Measurements from ENCODE around the gene SIRT4. TPM values are rescaled to one million over a fixed set of nuclear protein-coding genes. Genes with fewer than 3 reads are reported as not detected.

SIRT4 gene
- total RNA-seq, 4 donors from 2014 or later = 2.5 to 13.2 (median 6.7) TPM

DNA sequence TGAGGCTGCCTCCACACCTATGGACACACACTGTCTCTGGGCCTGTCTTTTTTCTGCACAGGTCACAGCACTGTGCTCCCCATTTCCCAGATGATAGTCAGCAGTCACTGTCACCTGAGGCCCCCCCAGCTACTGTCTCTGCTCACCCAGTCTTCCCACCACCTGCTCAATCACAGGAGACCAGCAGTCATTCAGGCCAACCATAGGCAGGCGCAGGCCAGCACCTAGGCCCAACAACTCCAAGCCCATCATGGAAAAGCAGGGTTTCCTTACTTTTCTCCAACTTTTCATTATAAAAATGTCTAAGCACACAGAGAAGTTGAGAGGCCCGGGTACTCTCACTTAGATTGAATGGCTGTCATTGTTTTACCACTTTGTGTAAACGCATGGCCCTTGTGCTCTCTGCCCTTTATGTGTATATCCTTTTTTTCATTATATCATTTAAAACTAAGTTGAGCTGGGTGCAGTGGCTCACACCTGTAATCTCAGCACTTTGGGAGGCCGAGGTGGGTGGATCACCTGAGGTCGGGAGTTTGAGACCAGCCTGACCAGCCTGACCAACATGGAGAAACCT, 43.7 kb upstream of the SIRT4 start:
- in situ Hi-C loops (cut with MboI; ENCODE audit: low sequenced_read_pairs in 4 of 4) = no loop called here
- TF ChIP-seq, protein P1, sequence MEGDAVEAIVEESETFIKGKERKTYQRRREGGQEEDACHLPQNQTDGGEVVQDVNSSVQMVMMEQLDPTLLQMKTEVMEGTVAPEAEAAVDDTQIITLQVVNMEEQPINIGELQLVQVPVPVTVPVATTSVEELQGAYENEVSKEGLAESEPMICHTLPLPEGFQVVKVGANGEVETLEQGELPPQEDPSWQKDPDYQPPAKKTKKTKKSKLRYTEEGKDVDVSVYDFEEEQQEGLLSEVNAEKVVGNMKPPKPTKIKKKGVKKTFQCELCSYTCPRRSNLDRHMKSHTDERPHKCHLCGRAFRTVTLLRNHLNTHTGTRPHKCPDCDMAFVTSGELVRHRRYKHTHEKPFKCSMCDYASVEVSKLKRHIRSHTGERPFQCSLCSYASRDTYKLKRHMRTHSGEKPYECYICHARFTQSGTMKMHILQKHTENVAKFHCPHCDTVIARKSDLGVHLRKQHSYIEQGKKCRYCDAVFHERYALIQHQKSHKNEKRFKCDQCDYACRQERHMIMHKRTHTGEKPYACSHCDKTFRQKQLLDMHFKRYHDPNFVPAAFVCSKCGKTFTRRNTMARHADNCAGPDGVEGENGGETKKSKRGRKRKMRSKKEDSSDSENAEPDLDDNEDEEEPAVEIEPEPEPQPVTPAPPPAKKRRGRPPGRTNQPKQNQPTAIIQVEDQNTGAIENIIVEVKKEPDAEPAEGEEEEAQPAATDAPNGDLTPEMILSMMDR (IDR thresholded peaks at IDR 0.05 in 4 of 5, conservative IDR thresholded peaks at IDR 0.05 in 1 of 5) = no peak
- no peak for TF ChIP-seq POLR2A (IDR thresholded peaks at IDR 0.05)
- H3K9me3 ChIP-seq = no peaks in the 10 kb centered on the region
- H3K4me3 ChIP-seq = no peak overlapping the region
- intact Hi-C loops (cut with DNase I; ENCODE audit: low total_unique reads) = no loop called here
- no peak for ATAC-seq
- no peaks in the 10 kb centered on the region for H3K36me3 ChIP-seq
- no peaks in the 10 kb centered on the region for H3K27me3 ChIP-seq
- H3K27ac ChIP-seq = peak overlapping the region; percentile 77 to 99 (median 92)
- H3K4me1 ChIP-seq = peaks cover 81 to 90% of the 10 kb centered on the region in 2 donors
- DNase-seq = no peak

DNA sequence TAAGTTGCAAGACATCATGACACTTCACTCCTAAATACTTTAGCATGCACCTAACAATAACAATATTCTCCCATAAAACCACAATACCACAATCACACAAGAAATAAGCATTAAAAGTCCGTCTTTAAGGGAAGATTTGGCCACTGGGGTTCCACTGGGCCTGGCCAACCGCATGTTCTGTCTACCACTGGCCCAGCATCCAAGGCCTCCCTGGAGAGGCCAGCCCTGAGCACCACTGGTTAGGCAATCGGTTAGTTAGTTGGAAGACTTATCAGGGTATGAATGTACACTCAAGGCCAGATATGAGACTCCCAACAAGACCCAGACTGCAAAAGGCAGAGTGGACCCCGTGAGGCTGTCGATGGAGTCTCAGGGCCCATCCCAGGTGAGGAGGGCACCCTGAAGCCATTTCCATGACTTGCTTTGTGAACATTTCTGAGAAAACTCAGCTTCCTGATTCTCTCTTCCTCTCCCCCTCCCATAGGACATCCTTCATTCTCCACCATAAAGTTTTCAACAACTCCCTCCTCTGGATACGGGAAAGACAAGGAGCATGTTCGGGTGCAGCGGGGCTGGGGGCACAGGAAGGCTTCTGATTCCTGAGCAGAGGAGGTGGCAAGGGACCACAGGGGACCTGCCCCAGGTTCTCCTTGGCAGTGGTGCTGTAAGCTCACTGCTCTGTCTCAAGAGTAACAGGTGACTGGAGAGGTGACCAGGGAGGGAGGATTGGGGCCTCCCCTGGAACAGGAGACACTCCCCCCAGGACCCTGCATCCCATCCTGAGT, 42.5 kb upstream of the SIRT4 start:
- H3K27me3 ChIP-seq = no peaks in the 10 kb centered on the region
- ATAC-seq (no peak), DNase-seq (peak in 1 of 2 donors; percentile 61)
- TF ChIP-seq, protein P1 (IDR thresholded peaks at IDR 0.05 in 4 of 5, conservative IDR thresholded peaks at IDR 0.05 in 1 of 5) = no peak
- no peak for TF ChIP-seq POLR2A (IDR thresholded peaks at IDR 0.05)
- H3K27ac ChIP-seq = peak overlapping the region; percentile 77 to 99 (median 92)
- no peak overlapping the region for H3K4me3 ChIP-seq
- intact Hi-C loops (cut with DNase I; ENCODE audit: low total_unique reads) (no loop called here), in situ Hi-C loops (cut with MboI; ENCODE audit: low sequenced_read_pairs in 4 of 4) (loop anchor here in 2 of 4 donors (5.0 kb wide), 1 partner anchor 32 kb away; no protein-coding TSS in a partner anchor)
- no peaks in the 10 kb centered on the region for H3K9me3 ChIP-seq
- H3K36me3 ChIP-seq = no peaks in the 10 kb centered on the region
- peaks cover 82 to 95% of the 10 kb centered on the region in 2 donors for H3K4me1 ChIP-seq

DNA sequence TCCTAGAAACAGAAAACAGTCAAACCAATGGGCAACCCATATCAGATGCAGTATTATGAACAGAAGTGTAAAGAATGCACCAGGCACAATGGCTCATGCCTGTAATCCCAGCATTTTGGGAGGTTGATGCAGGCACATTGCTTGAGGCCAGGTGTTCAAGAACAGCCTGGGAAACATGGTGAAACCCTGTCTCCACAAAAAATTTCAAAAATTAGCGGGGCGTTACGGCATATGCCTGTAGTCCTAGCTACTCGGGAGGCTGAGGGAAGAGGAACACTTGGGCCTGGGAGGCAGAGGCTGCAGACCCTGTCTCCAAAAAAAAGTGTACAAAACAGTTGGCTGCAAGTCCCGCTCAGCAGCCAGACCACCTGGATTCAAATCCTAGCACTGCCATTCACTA, 41.5 kb upstream of the SIRT4 start:
- Histone ChIP-seq H3K9me3 (no peaks in the 10 kb centered on the region), H3K4me3 (no peak overlapping the region), H3K27ac (peak overlapping the region; percentile 17 to 99 (median 96)), H3K27me3 (no peaks in the 10 kb centered on the region), H3K4me1 (peaks cover 77 to 88% of the 10 kb centered on the region in 2 donors), H3K36me3 (no peaks in the 10 kb centered on the region)
- in situ Hi-C loops (cut with MboI; ENCODE audit: low sequenced_read_pairs in 4 of 4) = loop anchor here in 2 of 4 donors (5.0 kb wide), 1 partner anchor 33 kb away; no protein-coding TSS in a partner anchor
- intact Hi-C loops (cut with DNase I; ENCODE audit: low total_unique reads) = no loop called here
- TF ChIP-seq POLR2A (IDR thresholded peaks at IDR 0.05) = no peak
- TF ChIP-seq, protein P1 (IDR thresholded peaks at IDR 0.05 in 4 of 5, conservative IDR thresholded peaks at IDR 0.05 in 1 of 5) = no peak
- ATAC-seq (no peak), DNase-seq (no peak)

DNA sequence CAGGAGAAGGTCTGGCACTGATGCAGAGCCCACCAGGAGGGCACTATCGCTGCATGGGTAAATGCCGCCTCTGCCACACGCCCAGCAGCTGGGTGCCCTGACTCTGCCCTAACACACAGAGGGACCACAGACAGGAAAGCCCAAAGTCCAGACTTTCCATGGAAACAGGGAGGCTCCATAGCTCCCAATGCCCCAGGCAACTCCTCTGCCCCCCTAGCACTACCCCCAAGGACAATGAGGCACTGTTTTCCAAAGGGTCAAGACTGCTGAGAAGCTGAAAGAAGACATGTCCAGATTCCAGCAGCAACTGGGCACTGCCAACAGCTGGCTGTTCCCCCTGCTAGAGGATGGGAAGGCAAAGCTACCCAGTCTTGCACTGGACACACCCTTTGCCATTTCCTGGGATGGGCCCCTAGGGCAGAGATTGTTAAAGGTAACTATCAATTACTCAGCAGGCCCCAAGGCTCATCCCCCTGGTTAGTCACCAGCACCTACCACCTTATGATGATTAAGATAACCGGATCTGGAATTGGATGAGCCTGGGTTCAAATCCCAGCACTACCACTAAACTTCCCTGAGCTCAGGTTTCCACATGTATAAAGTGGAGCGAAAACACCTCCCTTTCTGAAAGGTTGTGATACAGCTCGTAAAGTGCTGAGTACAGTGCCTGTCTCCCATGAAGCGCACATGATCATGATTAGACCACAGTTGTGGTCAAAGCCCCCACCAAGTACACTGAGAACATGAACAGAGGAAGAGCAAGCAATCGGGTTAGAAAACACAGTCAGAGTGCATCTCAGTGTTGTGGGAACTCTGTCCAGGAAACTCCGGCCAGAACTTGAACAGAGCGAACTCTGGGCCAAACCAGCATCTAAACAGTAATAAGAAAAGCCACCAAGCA, 39.9 kb upstream of the SIRT4 start:
- Histone ChIP-seq H3K36me3 (no peaks in the 10 kb centered on the region), H3K27ac (peak overlapping the region; percentile 93 to 99 (median 98)), H3K9me3 (no peaks in the 10 kb centered on the region), H3K27me3 (no peaks in the 10 kb centered on the region), H3K4me3 (peak overlapping the region; percentile 86 to 93 (median 90)), H3K4me1 (peaks cover 65 to 73% of the 10 kb centered on the region in 2 donors)
- ATAC-seq (peak in 1 of 2 donors; percentile 9), DNase-seq (peak in 1 of 2 donors; percentile 20)
- TF ChIP-seq, protein P1 (IDR thresholded peaks at IDR 0.05 in 4 of 5, conservative IDR thresholded peaks at IDR 0.05 in 1 of 5) = no peak
- TF ChIP-seq POLR2A (IDR thresholded peaks at IDR 0.05) = no peak
- in situ Hi-C loops (cut with MboI; ENCODE audit: low sequenced_read_pairs in 4 of 4) = loop anchor here in 2 of 4 donors (5.0 kb wide), 1 partner anchor 35 kb away; no protein-coding TSS in a partner anchor
- intact Hi-C loops (cut with DNase I; ENCODE audit: low total_unique reads) = no loop called here

All from gastrocnemius medialis (tissue), 4 donors.